Ovary (tissue), 9 donors: ENCODE results near the gene BLOC1S1. TPM values are rescaled to one million over a fixed set of nuclear protein-coding genes. Genes with fewer than 3 reads are reported as not detected.

Source experiments
- DNase-seq, 5 donors: peaks; one replicate each; pipeline ENCODE4 v3.0.0-alpha.2; 2019 to 2020
- H3K27ac ChIP-seq, 2 donors: fragments of 200-600 bp; one replicate each; pipeline versions ENCODE4 v1.5.1 to v1.8.0; 2019 to 2022
- H3K27me3 ChIP-seq: fragments of 200-600 bp; one replicate; pipeline ENCODE4 v1.8.0; 2022
- H3K36me3 ChIP-seq: fragments of 200-600 bp; sonication (generic); one replicate; pipeline ENCODE4 v1.5.1; 2019
- H3K4me1 ChIP-seq: one replicate; pipeline ENCODE4 v1.8.1; 2013; ENCODE audit warnings: mild to moderate bottlenecking, moderate library complexity; ENCODE audit not compliant: insufficient read depth
- H3K4me3 ChIP-seq: fragments of 200-600 bp; sonication (generic); one replicate; pipeline ENCODE4 v1.5.1; 2017
- H3K9me3 ChIP-seq, 2 donors: fragments of 200-600 bp in 1 of 2; sonication (generic) in 1 of 2; one replicate each; pipeline versions ENCODE4 v1.5.1 to v1.8.1; 2013 to 2019; ENCODE audit warnings: mild to moderate bottlenecking in 1 of 2, moderate library complexity in 1 of 2
- EP300 ChIP-seq: sonication (generic); formaldehyde crosslinking; IDR thresholded peaks from one replicate; pipeline ENCODE4 v1.6.1; 2017; ENCODE audit warnings: antibody characterized with exemption
- WGBS, 3 donors: extraction: QIAGEN DNeasy Blood & Tissue Kit in 1 of 3; methylation state at CpG; one replicate each; pipeline versions ENCODE4 v1.1.5 to v1.1.7; 2013 to 2017; 5-methylcytosine and 5-hydroxymethylcytosine counted together
- intact Hi-C, 4 donors: fragments of 100-400 bp; cut with DNase I; formaldehyde crosslinking; loops; one replicate each; pipeline versions ENCODE4 v1.11.0 to v1.15.1; 2022 to 2023
- polyA plus RNA-seq, 2 donors: library from polyadenylated mRNA; stranded (reverse); fragments of 200-250 nt in 1 of 2; fragments of 350-450 nt in 1 of 2; fragmentation: Illumina TruSeq in 1 of 2; extraction: RNeasy Lipid Tissue Mini Kit (QIAGEN cat#74804) in 1 of 2; gene quantifications; one replicate each; pipeline ENCODE4 v1.2.3, GENCODE V29; 2013 to 2014
- small RNA-seq: library from RNA; depleted of rRNA; stranded (forward); fragments of <200 nt; gene quantifications from one replicate; pipeline ENCODE3, GENCODE V24; 2016
- total RNA-seq, 7 donors: library from RNA; depleted of rRNA in 2 of 7; stranded (reverse); fragments of >200 nt in 2 of 7; fragmentation: NEBNext Ultra II Directional in 3 of 7; extraction: Animal tissue kit (Norgen Biotek cat#: 25700) in 3 of 7; gene quantifications; one replicate each; pipeline versions ENCODE4 v1.1.0 to v1.2.4, GENCODE V29; 2016 to 2023
- donor health status: DM: no; HTN: no; CAD: no; lungs with moderate emphysema.
- donor health status: DM: no; HTN: no; CAD: no.
- donor health status: Bipolar disorder and iron deficiency.
- donor health status: DM: yes; HTN: yes; CAD: no.
- donor health status: DM: no; HTN: no; CAD: no.
- donor health status: DM: yes; HTN: yes; CAD: no.

The BLOC1S1 gene
- total and polyA plus RNA-seq, 9 donors = 96.0 to 214 (median 120) TPM

DNA sequence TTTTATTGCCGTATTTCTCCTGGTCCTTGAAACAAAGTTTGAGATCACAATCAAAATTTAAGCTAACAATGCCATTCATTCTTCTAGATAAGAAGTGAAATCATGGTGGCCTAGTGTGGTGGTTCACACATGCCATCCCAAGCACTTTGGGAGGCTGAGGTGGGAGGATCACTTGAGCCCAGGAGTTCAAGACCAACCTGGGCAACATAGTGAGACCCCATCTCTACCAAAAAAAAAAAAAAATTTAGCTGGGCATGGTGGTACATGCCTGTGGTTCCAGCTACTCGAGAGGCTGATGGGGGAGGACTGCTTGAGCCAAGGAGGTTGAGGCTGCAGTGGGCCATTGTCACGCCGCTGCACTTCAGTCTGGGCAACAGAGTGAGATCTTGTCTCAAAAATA lies 51.3 kb downstream of the BLOC1S1 start:
- intact Hi-C loops = no loop called here
- H3K27ac ChIP-seq = no peak overlapping the region
- H3K4me3 ChIP-seq = no peak overlapping the region
- no peak for DNase-seq
- H3K36me3 ChIP-seq = no peaks in the 10 kb centered on the region
- no peaks in the 10 kb centered on the region for H3K27me3 ChIP-seq
- TF ChIP-seq EP300 = no peak
- H3K9me3 ChIP-seq = no peaks in the 10 kb centered on the region
- 93 to 98% (median 94%) methylated on average over 4 of the region's 4 CpGs for WGBS, 3 donors
- H3K4me1 ChIP-seq = no peaks in the 10 kb centered on the region

Small RNA genes within 50 kb of the gene (small RNA-seq; reads per million reads assigned to genes)
- gene AC009779.1 = not detected
- gene RF00017 = not detected

Other genes with a start within 250 kb of the BLOC1S1 start
- gene OR6C70, start 245.9 kb upstream of the BLOC1S1 start, total RNA-seq = not detected
- not detected for gene OR6C70, start 245.9 kb upstream of the BLOC1S1 start, polyA plus RNA-seq
- gene OR6C68, start 223.7 kb upstream of the BLOC1S1 start, total RNA-seq = not detected
- not detected for gene OR6C68, start 223.7 kb upstream of the BLOC1S1 start, polyA plus RNA-seq
- gene OR6C4, start 166.4 kb upstream of the BLOC1S1 start, total RNA-seq = not detected
- gene OR6C4, start 166.4 kb upstream of the BLOC1S1 start, polyA plus RNA-seq = not detected
- gene OR2AP1, start 143.6 kb upstream of the BLOC1S1 start, total RNA-seq = not detected
- gene OR2AP1, start 143.6 kb upstream of the BLOC1S1 start, polyA plus RNA-seq = not detected
- gene OR10P1, start 79.2 kb upstream of the BLOC1S1 start, total RNA-seq = not detected
- gene OR10P1, start 79.2 kb upstream of the BLOC1S1 start, polyA plus RNA-seq = not detected
- 10 to 100 TPM in 5 of 7 donors, 1 to 10 TPM in 2; 4.9 to 69.6 (median 25.9) TPM for gene ITGA7, start 8.1 kb upstream of the BLOC1S1 start, total RNA-seq
- 10 to 100 TPM; 19.5 to 38.3 TPM for gene ITGA7, start 8.1 kb upstream of the BLOC1S1 start, polyA plus RNA-seq
- gene RDH5, start 4.3 kb downstream of the BLOC1S1 start, total RNA-seq = 1 to 10 TPM; 3.7 to 8.9 (median 7.2) TPM
- gene RDH5, start 4.3 kb downstream of the BLOC1S1 start, polyA plus RNA-seq = 1 to 10 TPM; 5.1 to 5.9 TPM
- 100 to 1,000 TPM; 406 to 954 (median 762) TPM for gene CD63, start 13.0 kb downstream of the BLOC1S1 start, total RNA-seq
- 1,000 to 10,000 TPM in 1 of 2 donors, 100 to 1,000 TPM in 1; 676 to 1,943 TPM for gene CD63, start 13.0 kb downstream of the BLOC1S1 start, polyA plus RNA-seq
- 10 to 100 TPM in 4 of 7 donors, 1 to 10 TPM in 3; 2.2 to 27.7 (median 12.3) TPM for gene GDF11, start 27.1 kb downstream of the BLOC1S1 start, total RNA-seq
- gene GDF11, start 27.1 kb downstream of the BLOC1S1 start, polyA plus RNA-seq = 1 to 10 TPM; 3.4 to 8.0 TPM
- gene SARNP, start 101.7 kb downstream of the BLOC1S1 start, total RNA-seq = 10 to 100 TPM; 48.0 to 60.8 (median 58.6) TPM
- gene SARNP, start 101.7 kb downstream of the BLOC1S1 start, polyA plus RNA-seq = 10 to 100 TPM; 71.6 to 89.3 TPM
- gene ORMDL2, start 102.0 kb downstream of the BLOC1S1 start, total RNA-seq = 10 to 100 TPM in 6 of 7 donors, 1 to 10 TPM in 1; 8.6 to 38.9 (median 20.8) TPM
- gene ORMDL2, start 102.0 kb downstream of the BLOC1S1 start, polyA plus RNA-seq = 10 to 100 TPM; 15.7 to 35.5 TPM
- gene DNAJC14, start 113.5 kb downstream of the BLOC1S1 start, total RNA-seq = 10 to 100 TPM; 15.7 to 32.8 (median 23.0) TPM
- 10 to 100 TPM; 19.3 to 26.8 TPM for gene DNAJC14, start 113.5 kb downstream of the BLOC1S1 start, polyA plus RNA-seq
- 10 to 100 TPM in 6 of 7 donors, 1 to 10 TPM in 1; 3.6 to 42.7 (median 23.3) TPM for gene MMP19, start 126.9 kb downstream of the BLOC1S1 start, total RNA-seq
- 10 to 100 TPM; 11.3 to 23.3 TPM for gene MMP19, start 126.9 kb downstream of the BLOC1S1 start, polyA plus RNA-seq
- 10 to 100 TPM; 18.9 to 25.7 (median 21.7) TPM for gene PYM1, start 211.8 kb downstream of the BLOC1S1 start, total RNA-seq
- 10 to 100 TPM; 22.5 to 25.2 TPM for gene PYM1, start 211.8 kb downstream of the BLOC1S1 start, polyA plus RNA-seq
- 10 to 100 TPM; 13.3 to 50.1 (median 26.0) TPM for gene DGKA, start 215.1 kb downstream of the BLOC1S1 start, total RNA-seq
- 10 to 100 TPM; 15.7 to 40.4 TPM for gene DGKA, start 215.1 kb downstream of the BLOC1S1 start, polyA plus RNA-seq
- 10 to 100 TPM in 1 of 7 donors, 1 to 10 TPM in 6; 2.0 to 11.5 (median 3.7) TPM for gene PMEL, start 250.0 kb downstream of the BLOC1S1 start, total RNA-seq
- 1 to 10 TPM; 2.0 to 2.7 TPM for gene PMEL, start 250.0 kb downstream of the BLOC1S1 start, polyA plus RNA-seq